Thyroid gland (tissue), 4 donors: ENCODE results near the gene LCP1. TPM values are rescaled to one million over a fixed set of nuclear protein-coding genes. Genes with fewer than 3 reads are reported as not detected.

ENCODE experiments used
- DNase-seq, 2 donors: peaks; one replicate each; pipeline ENCODE4 v3.0.0-alpha.2; 2019
- H3K27ac ChIP-seq, 3 donors: fragments of 200-600 bp; sonication (generic); 1 replicate in 2 of 3; 2 replicates in 1 of 3; pipeline ENCODE4 v1.5.1; 2016 to 2019; ENCODE audit warnings: mild to moderate bottlenecking in 1 of 3, moderate library complexity in 1 of 3
- H3K27me3 ChIP-seq: fragments of 200-600 bp; sonication (generic); one replicate; pipeline ENCODE4 v1.5.1; 2019
- H3K36me3 ChIP-seq, 2 donors: fragments of 200-600 bp; sonication (generic); one replicate each; pipeline ENCODE4 v1.5.1; 2016 to 2019
- H3K4me1 ChIP-seq, 2 donors: fragments of 200-600 bp; sonication (generic); one replicate each; pipeline ENCODE4 v1.5.1; 2017 to 2019
- H3K4me3 ChIP-seq, 3 donors: fragments of 200-600 bp; sonication (generic); replicated peaks in 1 of 3; 1 replicate in 2 of 3; 2 replicates in 1 of 3; pipeline ENCODE4 v1.5.1; 2016; ENCODE audit warnings: mild to moderate bottlenecking in 1 of 3
- H3K9me3 ChIP-seq: fragments of 200-600 bp; sonication (generic); one replicate; pipeline ENCODE4 v1.5.1; 2017
- POLR2A ChIP-seq, 2 donors: fragments of 450-650 bp; IDR thresholded peaks; one replicate each; pipeline ENCODE4 v1.6.1; 2017; ENCODE audit warnings: antibody characterized with exemption in 2 of 2, mild to moderate bottlenecking in 2 of 2, moderate library complexity in 1 of 2
- WGBS, 2 donors: methylation state at CpG; one replicate each; pipeline ENCODE4 v1.1.5; 2017; 5-methylcytosine and 5-hydroxymethylcytosine counted together
- intact Hi-C: fragments of 100-400 bp; cut with DNase I; formaldehyde crosslinking; loops from one replicate; pipeline ENCODE4 v1.15.1; 2023
- total RNA-seq, 4 donors: library from RNA; depleted of rRNA; stranded (reverse); fragments of >200 nt; gene quantifications; one replicate each; pipeline ENCODE4 v1.2.3, GENCODE V29; 2016
- TF ChIP-seq, protein P1 (sequence below), 6 experiments: fragments of 200-600 bp in 3 of 6; fragments of 450-650 bp in 3 of 6; sonication (generic) in 3 of 6; IDR thresholded peaks; one replicate each; pipeline ENCODE4 v1.5.1; 2016 to 2019; ENCODE audit warnings: antibody characterized with exemption in 6 of 6, mild to moderate bottlenecking in 2 of 6, inconsistent platforms in 1 of 6, moderate library complexity in 1 of 6

Gene LCP1
- total RNA-seq, 4 donors from 2014 or later: 8.7 to 27.3 (median 11.9) TPM

- no peaks in the 10 kb centered on the region for H3K36me3 ChIP-seq
- no peaks in the 10 kb centered on the region for H3K9me3 ChIP-seq
- no peaks in the 10 kb centered on the region for H3K27me3 ChIP-seq
- no peak overlapping the region for H3K27ac ChIP-seq
- WGBS, 2 donors: 62% methylated on average over 2 of the region's 2 CpGs
- H3K4me3 ChIP-seq: no peak overlapping the region
- intact Hi-C loops: no loop called here
- TF ChIP-seq, protein P1, sequence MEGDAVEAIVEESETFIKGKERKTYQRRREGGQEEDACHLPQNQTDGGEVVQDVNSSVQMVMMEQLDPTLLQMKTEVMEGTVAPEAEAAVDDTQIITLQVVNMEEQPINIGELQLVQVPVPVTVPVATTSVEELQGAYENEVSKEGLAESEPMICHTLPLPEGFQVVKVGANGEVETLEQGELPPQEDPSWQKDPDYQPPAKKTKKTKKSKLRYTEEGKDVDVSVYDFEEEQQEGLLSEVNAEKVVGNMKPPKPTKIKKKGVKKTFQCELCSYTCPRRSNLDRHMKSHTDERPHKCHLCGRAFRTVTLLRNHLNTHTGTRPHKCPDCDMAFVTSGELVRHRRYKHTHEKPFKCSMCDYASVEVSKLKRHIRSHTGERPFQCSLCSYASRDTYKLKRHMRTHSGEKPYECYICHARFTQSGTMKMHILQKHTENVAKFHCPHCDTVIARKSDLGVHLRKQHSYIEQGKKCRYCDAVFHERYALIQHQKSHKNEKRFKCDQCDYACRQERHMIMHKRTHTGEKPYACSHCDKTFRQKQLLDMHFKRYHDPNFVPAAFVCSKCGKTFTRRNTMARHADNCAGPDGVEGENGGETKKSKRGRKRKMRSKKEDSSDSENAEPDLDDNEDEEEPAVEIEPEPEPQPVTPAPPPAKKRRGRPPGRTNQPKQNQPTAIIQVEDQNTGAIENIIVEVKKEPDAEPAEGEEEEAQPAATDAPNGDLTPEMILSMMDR (IDR thresholded peaks at IDR 0.05): no peak
- no peak for TF ChIP-seq POLR2A (IDR thresholded peaks at IDR 0.05)
- DNase-seq: no peak
- H3K4me1 ChIP-seq: no peaks in the 10 kb centered on the region
Measured at GRCh38 chr13:46182491-46182877, 507 bp upstream of the LCP1 start.

GRCh38 chr13:46181377-46181839 is 569 bp downstream of the LCP1 start:
- Histone ChIP-seq H3K9me3 (no peaks in the 10 kb centered on the region), H3K4me3 (no peak overlapping the region), H3K27ac (no peak overlapping the region), H3K27me3 (no peaks in the 10 kb centered on the region), H3K36me3 (no peaks in the 10 kb centered on the region), H3K4me1 (no peaks in the 10 kb centered on the region)
- DNase-seq: no peak
- 78 to 89% methylated on average over 5 of the region's 5 CpGs for WGBS, 2 donors
- TF ChIP-seq POLR2A (IDR thresholded peaks at IDR 0.05): no peak
- TF ChIP-seq, protein P1 (IDR thresholded peaks at IDR 0.05): no peak
- intact Hi-C loops: no loop called here

- H3K4me3 ChIP-seq: no peak overlapping the region
Measured at GRCh38 chr13:46179969-46180763, 1.8 kb downstream of the LCP1 start.

DNA sequence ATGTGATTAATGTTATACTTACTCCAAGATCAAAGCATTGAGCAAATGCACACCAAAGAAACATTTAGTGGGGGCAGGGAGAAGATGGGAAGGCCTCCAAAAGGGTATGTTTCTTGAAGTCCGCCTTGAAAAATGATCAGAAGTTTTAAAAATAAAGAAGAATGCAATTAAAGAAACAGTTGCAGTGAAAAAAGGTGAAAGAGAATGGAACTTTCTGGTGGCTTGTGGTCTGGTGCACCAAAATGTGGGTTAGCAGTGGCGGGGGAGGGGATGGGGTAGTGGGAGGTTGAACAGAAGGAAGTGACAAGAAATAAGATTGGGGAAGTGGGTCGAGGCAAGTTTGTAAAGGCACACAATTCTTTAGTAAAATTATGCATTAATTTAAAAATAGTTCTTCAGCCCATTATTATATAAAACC is 2.5 kb downstream of the LCP1 start:
- Histone ChIP-seq H3K27me3 (no peaks in the 10 kb centered on the region), H3K27ac (no peak overlapping the region), H3K36me3 (no peaks in the 10 kb centered on the region), H3K4me1 (no peaks in the 10 kb centered on the region), H3K9me3 (no peaks in the 10 kb centered on the region), H3K4me3 (no peak overlapping the region)
- intact Hi-C loops: no loop called here
- 78% methylated on average over 3 of the region's 3 CpGs for WGBS, 2 donors
- no peak for TF ChIP-seq POLR2A (IDR thresholded peaks at IDR 0.05)
- TF ChIP-seq, protein P1 (IDR thresholded peaks at IDR 0.05): no peak
- peak in 1 of 2 donors; percentile 25 for DNase-seq

More at GRCh38 chr13:46179969-46180763, 1.8 kb downstream of the LCP1 start:
- no peak for DNase-seq
- TF ChIP-seq, protein P1 (IDR thresholded peaks at IDR 0.05): no peak
- no peak for TF ChIP-seq POLR2A (IDR thresholded peaks at IDR 0.05)
- no peaks in the 10 kb centered on the region for H3K27me3 ChIP-seq
- H3K36me3 ChIP-seq: no peaks in the 10 kb centered on the region
- no peaks in the 10 kb centered on the region for H3K9me3 ChIP-seq
- 64 to 72% methylated on average over 5 of the region's 5 CpGs for WGBS, 2 donors
- no peak overlapping the region for H3K27ac ChIP-seq
- H3K4me1 ChIP-seq: no peaks in the 10 kb centered on the region
- intact Hi-C loops: no loop called here

GRCh38 chr13:46178821-46179220 is 3.2 kb downstream of the LCP1 start:
- no peaks in the 10 kb centered on the region for H3K4me1 ChIP-seq
- intact Hi-C loops: no loop called here
- H3K4me3 ChIP-seq: no peak overlapping the region
- no peaks in the 10 kb centered on the region for H3K36me3 ChIP-seq
- no peaks in the 10 kb centered on the region for H3K9me3 ChIP-seq
- no peak overlapping the region for H3K27ac ChIP-seq
- DNase-seq: no peak
- no peaks in the 10 kb centered on the region for H3K27me3 ChIP-seq
- no peak for TF ChIP-seq POLR2A (IDR thresholded peaks at IDR 0.05)
- TF ChIP-seq, protein P1 (IDR thresholded peaks at IDR 0.05): no peak
